Measurements from ENCODE around the gene C6orf120. TPM values are rescaled to one million over a fixed set of nuclear protein-coding genes. Genes with fewer than 3 reads are reported as not detected.

C6orf120 gene
- total RNA-seq, 1 donor from 2014 or later, result 35.8 TPM

DNA sequence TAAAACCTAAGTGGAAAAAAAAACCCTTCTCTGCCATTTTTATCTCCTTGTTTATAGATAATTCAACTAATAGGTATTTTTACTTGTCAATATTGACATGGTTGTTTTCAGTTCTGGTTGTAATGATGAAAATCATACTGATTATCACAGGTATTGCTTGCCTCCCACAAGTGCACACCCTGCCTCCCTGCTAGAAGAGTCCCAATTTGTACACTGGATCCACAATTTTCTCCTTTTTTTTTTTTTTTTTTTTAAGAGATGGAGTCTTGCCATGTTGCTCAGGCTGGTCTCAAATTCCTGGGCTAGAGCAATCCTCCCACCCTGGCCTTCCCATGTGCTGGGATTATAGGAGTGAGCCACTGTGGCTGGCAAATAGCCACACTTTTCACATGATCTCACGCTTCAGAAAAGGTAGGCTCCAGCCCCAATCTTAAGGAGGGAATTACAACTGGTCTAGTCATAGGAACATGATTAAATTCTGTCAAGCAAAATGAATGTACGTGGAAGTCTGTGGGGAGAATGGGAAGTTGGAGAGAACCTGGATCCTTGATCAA is 37.1 kb downstream of the C6orf120 start:
- H3K27me3 Mint-ChIP-seq (ENCODE audit: low read depth), result peaks cover 10% of the 10 kb centered on the region
- H3K36me3 Mint-ChIP-seq, result no peaks in the 10 kb centered on the region
- no peak for DNase-seq (ENCODE audit: low spot score in 2 of 2, unreplicated experiment in 2 of 2)
- H3K4me3 Mint-ChIP-seq, result no peak overlapping the region
- TF ChIP-seq, protein P1, sequence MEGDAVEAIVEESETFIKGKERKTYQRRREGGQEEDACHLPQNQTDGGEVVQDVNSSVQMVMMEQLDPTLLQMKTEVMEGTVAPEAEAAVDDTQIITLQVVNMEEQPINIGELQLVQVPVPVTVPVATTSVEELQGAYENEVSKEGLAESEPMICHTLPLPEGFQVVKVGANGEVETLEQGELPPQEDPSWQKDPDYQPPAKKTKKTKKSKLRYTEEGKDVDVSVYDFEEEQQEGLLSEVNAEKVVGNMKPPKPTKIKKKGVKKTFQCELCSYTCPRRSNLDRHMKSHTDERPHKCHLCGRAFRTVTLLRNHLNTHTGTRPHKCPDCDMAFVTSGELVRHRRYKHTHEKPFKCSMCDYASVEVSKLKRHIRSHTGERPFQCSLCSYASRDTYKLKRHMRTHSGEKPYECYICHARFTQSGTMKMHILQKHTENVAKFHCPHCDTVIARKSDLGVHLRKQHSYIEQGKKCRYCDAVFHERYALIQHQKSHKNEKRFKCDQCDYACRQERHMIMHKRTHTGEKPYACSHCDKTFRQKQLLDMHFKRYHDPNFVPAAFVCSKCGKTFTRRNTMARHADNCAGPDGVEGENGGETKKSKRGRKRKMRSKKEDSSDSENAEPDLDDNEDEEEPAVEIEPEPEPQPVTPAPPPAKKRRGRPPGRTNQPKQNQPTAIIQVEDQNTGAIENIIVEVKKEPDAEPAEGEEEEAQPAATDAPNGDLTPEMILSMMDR (IDR thresholded peaks at IDR 0.05; ENCODE audit: unreplicated experiment), result no peak
- no peak overlapping the region for H3K27ac Mint-ChIP-seq
- peaks cover 6% of the 10 kb centered on the region for H3K4me1 Mint-ChIP-seq
- no peaks in the 10 kb centered on the region for H3K9me3 Mint-ChIP-seq

DNA sequence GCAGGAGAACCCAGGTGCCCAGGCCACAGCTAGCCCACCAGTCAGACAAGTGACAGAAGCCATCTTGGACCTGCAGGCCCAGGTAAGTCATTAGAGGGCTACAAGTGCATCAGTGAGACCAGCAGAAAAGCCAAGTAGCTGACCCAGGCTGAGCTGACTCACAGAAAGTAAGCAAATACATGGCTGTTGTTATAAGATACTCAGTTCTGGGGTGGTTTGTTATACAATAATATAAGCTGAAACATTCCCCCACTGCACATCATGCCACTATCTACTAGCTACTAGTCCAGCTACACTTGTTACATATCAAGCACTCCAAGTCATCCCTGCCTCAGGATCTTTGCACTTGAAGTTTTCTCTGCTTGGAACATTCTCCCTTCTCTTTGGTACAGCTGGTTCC is 39.4 kb downstream of the C6orf120 start:
- TF ChIP-seq, protein P1 (IDR thresholded peaks at IDR 0.05; ENCODE audit: unreplicated experiment), result no peak
- Mint-ChIP-seq H3K27me3 (ENCODE audit: low read depth) (no peaks in the 10 kb centered on the region), H3K4me3 (no peak overlapping the region), H3K4me1 (peaks cover 6% of the 10 kb centered on the region), H3K27ac (no peak overlapping the region), H3K36me3 (peaks cover 3% of the 10 kb centered on the region), H3K9me3 (peaks cover 11% of the 10 kb centered on the region)
- DNase-seq (ENCODE audit: low spot score in 2 of 2, unreplicated experiment in 2 of 2), result no peak

DNA sequence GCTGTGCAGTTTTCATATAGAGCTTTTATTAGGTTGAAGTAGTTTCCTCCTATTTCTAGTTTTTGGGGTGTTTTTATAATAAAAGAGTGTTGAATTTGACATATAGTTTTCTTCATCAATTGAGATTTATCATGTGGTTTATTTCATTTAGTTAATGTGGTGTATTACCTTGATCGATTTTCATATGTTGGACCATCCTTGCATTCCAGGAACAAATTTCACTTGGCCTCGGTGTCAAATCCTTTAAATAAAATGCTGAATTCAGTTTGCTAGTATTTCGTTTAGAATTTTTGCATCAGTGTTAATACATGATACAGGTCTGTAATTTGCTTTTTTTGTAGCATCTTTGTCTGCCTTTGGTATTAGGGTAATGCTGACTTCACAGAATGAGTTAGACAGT is 43.5 kb downstream of the C6orf120 start:
- Mint-ChIP-seq H3K27me3 (ENCODE audit: low read depth) (no peaks in the 10 kb centered on the region), H3K9me3 (peaks cover 27% of the 10 kb centered on the region), H3K4me1 (peaks cover 9% of the 10 kb centered on the region), H3K4me3 (no peak overlapping the region), H3K36me3 (peaks cover 10% of the 10 kb centered on the region), H3K27ac (no peak overlapping the region)
- DNase-seq (ENCODE audit: low spot score in 2 of 2, unreplicated experiment in 2 of 2), result no peak
- TF ChIP-seq, protein P1 (IDR thresholded peaks at IDR 0.05; ENCODE audit: unreplicated experiment), result no peak

DNA sequence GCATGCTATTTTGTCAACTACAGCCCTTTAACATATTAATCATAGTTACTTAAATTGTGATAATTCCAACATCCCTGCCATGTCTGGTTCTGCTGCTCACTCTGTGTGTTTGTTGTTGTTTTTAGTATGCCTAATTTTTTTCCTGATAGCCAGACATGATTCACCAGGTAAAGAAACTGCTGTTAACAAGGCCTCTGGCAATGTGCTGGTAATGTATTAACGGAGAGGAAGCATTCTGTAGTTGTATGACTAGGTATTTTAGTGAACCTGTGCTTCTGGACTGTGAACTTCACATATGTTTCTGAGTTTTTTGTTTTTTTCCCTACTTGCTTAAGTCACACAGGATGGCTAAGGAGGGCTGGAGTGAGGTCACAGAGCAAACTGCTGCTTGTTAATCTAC is 44.6 kb downstream of the C6orf120 start:
- Mint-ChIP-seq H3K4me1 (peaks cover 17% of the 10 kb centered on the region), H3K36me3 (peaks cover 10% of the 10 kb centered on the region), H3K27me3 (ENCODE audit: low read depth) (no peaks in the 10 kb centered on the region), H3K27ac (no peak overlapping the region), H3K4me3 (no peak overlapping the region), H3K9me3 (peaks cover 27% of the 10 kb centered on the region)
- TF ChIP-seq, protein P1 (IDR thresholded peaks at IDR 0.05; ENCODE audit: unreplicated experiment), result no peak
- DNase-seq (ENCODE audit: low spot score in 2 of 2, unreplicated experiment in 2 of 2), result no peak

DNA sequence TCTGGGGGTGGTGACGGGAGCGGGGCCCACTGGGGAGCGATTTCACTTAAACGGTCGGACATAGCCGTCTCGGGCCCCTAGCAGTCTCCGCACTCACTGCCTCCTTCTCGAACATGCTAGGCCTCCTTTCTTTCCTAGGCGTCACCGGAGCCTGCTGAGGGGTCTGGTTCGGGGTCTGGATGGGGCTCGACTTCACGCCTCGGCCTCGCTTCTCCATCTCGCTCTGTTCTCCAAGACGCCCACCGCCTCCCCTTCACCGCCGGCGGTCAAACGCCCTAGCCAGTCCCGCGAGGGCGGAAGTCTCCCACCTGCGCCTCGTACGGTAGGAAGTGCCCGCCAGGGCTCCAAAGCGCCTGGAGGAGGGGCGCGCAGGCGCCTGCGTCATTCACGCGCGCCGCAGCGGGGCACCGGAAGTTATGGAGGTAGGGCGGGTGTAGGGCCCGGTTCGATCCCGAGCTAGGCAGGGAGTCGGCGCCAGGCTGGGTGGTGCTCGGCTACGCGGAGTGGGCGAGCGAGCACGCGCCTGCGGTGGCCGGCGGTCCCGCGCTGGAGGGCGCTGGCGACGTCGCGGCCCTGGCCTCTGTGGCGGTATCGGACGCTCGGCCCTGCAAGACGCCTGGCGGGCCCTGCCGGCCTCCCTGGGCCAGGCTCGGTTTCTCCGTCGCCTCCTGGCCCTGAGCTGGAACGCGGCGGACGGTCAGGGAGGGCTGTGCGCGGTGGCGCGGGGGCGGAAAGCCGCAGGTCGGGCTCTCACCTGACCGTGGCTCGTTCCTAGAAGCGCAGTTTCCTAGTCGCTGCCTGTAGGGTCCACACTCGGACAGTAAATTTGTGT is 49.5 kb downstream of the C6orf120 start, which contains the start of the genes DYNLT2 and ERMARD:
Gene DYNLT2 (minus strand): TSS at position 331 of the 832 bp plus-strand sequence. CDS start 114 bp downstream, at position 217.
Gene ERMARD (plus strand): TSS at position 381 of the 832 bp plus-strand sequence. CDS start 36 bp downstream, at position 417.
- H3K4me3 Mint-ChIP-seq, result peak within 1 kb of the TSS; percentile 99
- peaks cover 14% of the 10 kb centered on the region for H3K9me3 Mint-ChIP-seq
- no peaks in the 10 kb centered on the region for H3K27me3 Mint-ChIP-seq (ENCODE audit: low read depth)
- H3K27ac Mint-ChIP-seq, result peak within 1 kb of the TSS; percentile 100
- H3K36me3 Mint-ChIP-seq, result peaks cover 9% of the 10 kb centered on the region
- peaks cover 35% of the 10 kb centered on the region for H3K4me1 Mint-ChIP-seq
- DNase-seq (ENCODE audit: low spot score in 2 of 2, unreplicated experiment in 2 of 2), result peak; percentile 91 to 96
- TF ChIP-seq, protein P1 (IDR thresholded peaks at IDR 0.05; ENCODE audit: unreplicated experiment), result peak; percentile 17

Data from mesothelial cell of epicardium (in vitro differentiated cells).